GM12801 (cell line): ENCODE measurements around the gene NDRG3.

Experiments
- TF ChIP-seq, protein P1 (sequence below): IDR thresholded peaks from one replicate; pipeline ENCODE4 v1.5.1; 2011; ENCODE audit warnings: control low read depth; ENCODE audit not compliant: insufficient read length; ENCODE audit errors: extremely low read depth

Gene NDRG3

DNA sequence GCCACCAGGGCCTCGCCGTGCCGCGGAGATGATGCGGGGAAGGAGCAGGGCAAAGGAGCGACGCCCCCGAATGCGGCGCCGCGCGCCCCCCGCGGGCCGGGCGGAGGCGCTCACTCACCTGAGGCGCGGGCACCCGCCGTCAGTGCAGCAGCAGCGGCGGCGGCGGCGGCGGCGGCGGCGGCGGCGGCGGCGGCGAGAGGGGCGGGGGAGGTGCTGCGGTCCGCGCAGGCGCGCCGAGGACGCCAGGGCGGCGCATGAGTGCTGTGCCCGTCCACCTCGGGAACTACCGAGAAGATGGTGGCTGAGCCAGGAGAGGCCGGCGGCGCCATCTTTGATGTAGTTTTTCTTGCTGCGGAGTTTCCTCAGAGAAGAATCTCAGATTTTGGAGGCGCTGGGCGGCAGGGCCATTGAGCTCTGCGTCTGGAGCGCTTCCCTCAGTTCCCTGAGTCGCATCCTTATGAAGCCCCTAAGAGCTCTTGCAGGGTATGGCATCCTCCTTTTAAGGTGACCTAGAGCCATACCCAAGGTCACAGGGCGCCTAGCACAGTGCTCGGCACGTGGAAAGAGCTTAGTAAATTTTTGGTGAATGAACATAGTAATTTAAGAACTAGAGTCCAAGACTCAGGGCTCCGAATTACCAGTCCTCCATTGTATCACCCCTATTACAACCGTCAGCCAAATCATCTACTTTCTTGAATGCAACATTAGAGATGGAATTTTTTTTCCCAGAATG is at the start of gene NDRG3:
Gene NDRG3 (minus strand): TSS at position 164 of the 733 bp plus-strand sequence. CDS start 24,355 bp downstream, outside the sequence.
- TF ChIP-seq, protein P1, sequence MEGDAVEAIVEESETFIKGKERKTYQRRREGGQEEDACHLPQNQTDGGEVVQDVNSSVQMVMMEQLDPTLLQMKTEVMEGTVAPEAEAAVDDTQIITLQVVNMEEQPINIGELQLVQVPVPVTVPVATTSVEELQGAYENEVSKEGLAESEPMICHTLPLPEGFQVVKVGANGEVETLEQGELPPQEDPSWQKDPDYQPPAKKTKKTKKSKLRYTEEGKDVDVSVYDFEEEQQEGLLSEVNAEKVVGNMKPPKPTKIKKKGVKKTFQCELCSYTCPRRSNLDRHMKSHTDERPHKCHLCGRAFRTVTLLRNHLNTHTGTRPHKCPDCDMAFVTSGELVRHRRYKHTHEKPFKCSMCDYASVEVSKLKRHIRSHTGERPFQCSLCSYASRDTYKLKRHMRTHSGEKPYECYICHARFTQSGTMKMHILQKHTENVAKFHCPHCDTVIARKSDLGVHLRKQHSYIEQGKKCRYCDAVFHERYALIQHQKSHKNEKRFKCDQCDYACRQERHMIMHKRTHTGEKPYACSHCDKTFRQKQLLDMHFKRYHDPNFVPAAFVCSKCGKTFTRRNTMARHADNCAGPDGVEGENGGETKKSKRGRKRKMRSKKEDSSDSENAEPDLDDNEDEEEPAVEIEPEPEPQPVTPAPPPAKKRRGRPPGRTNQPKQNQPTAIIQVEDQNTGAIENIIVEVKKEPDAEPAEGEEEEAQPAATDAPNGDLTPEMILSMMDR: no peak

GRCh38 chr20:36794116-36794474 is 48.2 kb upstream of the NDRG3 start:
- TF ChIP-seq, protein P1: no peak

DNA sequence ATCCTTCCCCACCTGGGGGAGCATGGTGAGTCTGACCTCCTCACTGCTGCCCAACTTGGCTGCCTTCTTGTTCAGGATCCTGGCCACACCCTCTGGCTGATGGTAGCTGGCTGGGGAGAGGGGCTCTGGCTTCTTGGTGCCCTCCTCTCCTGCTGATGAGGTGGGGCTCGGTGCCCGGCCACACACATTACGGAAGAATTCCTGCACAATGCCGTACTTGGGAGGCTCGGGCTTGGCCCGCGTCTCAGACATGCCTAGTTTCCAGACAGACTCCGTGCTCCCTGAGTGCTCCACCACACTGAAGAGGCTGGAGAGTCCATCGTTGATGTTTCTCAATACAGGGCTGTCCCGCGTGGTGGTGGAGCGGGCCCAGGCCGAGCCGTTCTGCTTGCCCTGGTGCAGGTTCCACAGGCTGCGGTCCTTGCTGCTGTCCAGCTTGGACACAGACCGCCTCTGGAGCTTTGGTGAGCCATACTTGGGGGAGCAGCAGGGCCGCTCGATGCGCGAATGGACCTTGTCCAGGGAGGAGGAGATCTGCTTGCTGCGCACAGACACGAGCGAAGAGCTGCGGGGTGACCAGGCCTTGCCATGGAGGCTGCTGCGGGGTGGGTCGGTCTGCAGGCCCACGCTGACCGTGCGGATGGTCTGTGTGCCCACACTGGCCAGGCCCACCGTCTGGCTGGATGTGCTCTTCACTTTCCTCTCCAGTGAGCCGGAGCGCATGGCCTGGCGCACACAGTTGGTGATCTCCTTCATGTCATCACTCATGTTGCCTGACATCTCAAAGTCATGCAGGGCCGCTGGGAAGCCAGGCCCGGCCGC is 47.6 kb upstream of the NDRG3 start:
- TF ChIP-seq, protein P1: no peak

- TF ChIP-seq, protein P1: no peak
Observed at GRCh38 chr20:36792422-36792821, 46.5 kb upstream of the NDRG3 start.

DNA sequence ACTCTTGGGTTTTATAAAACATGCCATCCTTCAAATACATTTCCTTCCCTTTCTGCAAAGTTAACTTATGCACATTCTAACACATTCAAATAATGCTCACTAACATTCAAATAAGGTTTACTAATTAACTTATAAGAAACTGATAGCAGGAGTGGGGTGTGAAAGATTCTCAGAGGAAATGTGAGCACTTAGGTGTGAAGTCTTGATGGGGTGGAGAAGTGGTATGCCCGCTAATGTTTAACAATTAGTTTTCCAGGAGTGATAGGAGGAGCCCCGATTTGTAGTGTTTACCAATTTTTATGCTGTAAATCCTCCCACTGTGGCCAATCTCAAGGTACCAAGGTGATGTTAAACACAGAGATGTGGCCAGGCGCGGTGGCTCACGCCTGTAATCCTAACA is 46.0 kb upstream of the NDRG3 start:
- TF ChIP-seq, protein P1: no peak

- TF ChIP-seq, protein P1: no peak
Observed at GRCh38 chr20:36786663-36787062, 40.8 kb upstream of the NDRG3 start.

GRCh38 chr20:36786246-36786645 is 40.4 kb upstream of the NDRG3 start:
- TF ChIP-seq, protein P1: no peak
